ENCODE results near the gene RAD51.

GRCh38 chr15:40691737-40692136, 3.2 kb upstream of the RAD51 start:
- no peak for TF ChIP-seq CTCF (IDR thresholded peaks at IDR 0.05)
- TF ChIP-seq POLR2AphosphoS5 (IDR thresholded peaks at IDR 0.05) = no peak
- no peak for TF ChIP-seq EP300 (IDR thresholded peaks at IDR 0.05)

All from esophagus muscularis mucosa (tissue), 4 donors.